ENCODE measurements around the gene INPPL1. TPM values are rescaled to one million over a fixed set of nuclear protein-coding genes. Genes with fewer than 3 reads are reported as not detected.

The INPPL1 gene
- total and polyA plus RNA-seq, 10 donors, result 28.2 to 177 (median 126) TPM

GRCh38 chr11:72274435-72274834, 49.9 kb downstream of the INPPL1 start:
- Histone ChIP-seq H3K9me3 (no peaks in the 10 kb centered on the region), H3K27ac (no peak overlapping the region), H3K4me1 (peaks cover 0 to 5% (median 0%) of the 10 kb centered on the region in 6 donors), H3K4me3 (no peak overlapping the region), H3K27me3 (replicated peaks in 1 of 7) (peaks cover 0 to 8% (median 0%) of the 10 kb centered on the region in 7 donors), H3K36me3 (no peaks in the 10 kb centered on the region)
- intact Hi-C loops (cut with DNase I; ENCODE audit: low total_unique reads), result no loop called here
- DNase-seq, result no peak
- 60 to 93% (median 71%) methylated on average over 6 of the region's 6 CpGs for WGBS, 5 donors
- no peak for TF ChIP-seq POLR2AphosphoS5 (IDR thresholded peaks at IDR 0.05)
- TF ChIP-seq CTCF (IDR thresholded peaks at IDR 0.05 in 8 of 11, conservative IDR thresholded peaks at IDR 0.05 in 3 of 11), result no peak
- no peak for TF ChIP-seq POLR2A (IDR thresholded peaks at IDR 0.05)

- no peaks in the 10 kb centered on the region for H3K4me1 ChIP-seq
- intact Hi-C loops (cut with DNase I; ENCODE audit: low total_unique reads), result no loop called here
- H3K36me3 ChIP-seq, result no peaks in the 10 kb centered on the region
- TF ChIP-seq POLR2A (IDR thresholded peaks at IDR 0.05), result no peak
- TF ChIP-seq CTCF (IDR thresholded peaks at IDR 0.05 in 8 of 11, conservative IDR thresholded peaks at IDR 0.05 in 3 of 11), result no peak
- no peak for TF ChIP-seq POLR2AphosphoS5 (IDR thresholded peaks at IDR 0.05)
- no peak overlapping the region for H3K4me3 ChIP-seq
- H3K9me3 ChIP-seq, result no peaks in the 10 kb centered on the region
- no peak for DNase-seq
- peaks cover 0 to 20% (median 0%) of the 10 kb centered on the region in 7 donors for H3K27me3 ChIP-seq (replicated peaks in 1 of 7)
- H3K27ac ChIP-seq, result no peak overlapping the region
Observed at GRCh38 chr11:72278905-72279304, 54.3 kb downstream of the INPPL1 start.

GRCh38 chr11:72280037-72280436, 55.5 kb downstream of the INPPL1 start:
- intact Hi-C loops (cut with DNase I; ENCODE audit: low total_unique reads), result no loop called here
- Histone ChIP-seq H3K4me1 (no peaks in the 10 kb centered on the region), H3K4me3 (no peak overlapping the region), H3K27me3 (replicated peaks in 1 of 7) (peaks cover 0 to 29% (median 0%) of the 10 kb centered on the region in 7 donors), H3K27ac (no peak overlapping the region), H3K36me3 (no peaks in the 10 kb centered on the region), H3K9me3 (no peaks in the 10 kb centered on the region)
- no peak for TF ChIP-seq POLR2AphosphoS5 (IDR thresholded peaks at IDR 0.05)
- TF ChIP-seq POLR2A (IDR thresholded peaks at IDR 0.05), result no peak
- TF ChIP-seq CTCF (IDR thresholded peaks at IDR 0.05 in 8 of 11, conservative IDR thresholded peaks at IDR 0.05 in 3 of 11), result no peak
- no peak for DNase-seq
- 86 to 96% (median 90%) methylated on average over 12 of the region's 12 CpGs for whole genome bisulfite sequencing, 5 donors

- no peaks in the 10 kb centered on the region for H3K9me3 ChIP-seq
- WGBS, 5 donors, result 92 to 96% (median 94%) methylated on average over 24 of the region's 24 CpGs
- H3K27me3 ChIP-seq (replicated peaks in 1 of 7), result peaks cover 0 to 32% (median 0%) of the 10 kb centered on the region in 7 donors
- no peak for DNase-seq
- no peak overlapping the region for H3K27ac ChIP-seq
- H3K36me3 ChIP-seq, result no peaks in the 10 kb centered on the region
- intact Hi-C loops (cut with DNase I; ENCODE audit: low total_unique reads), result no loop called here
- TF ChIP-seq CTCF (IDR thresholded peaks at IDR 0.05 in 8 of 11, conservative IDR thresholded peaks at IDR 0.05 in 3 of 11) (no peak), POLR2AphosphoS5 (IDR thresholded peaks at IDR 0.05) (no peak), POLR2A (IDR thresholded peaks at IDR 0.05) (no peak)
- H3K4me1 ChIP-seq, result no peaks in the 10 kb centered on the region
- no peak overlapping the region for H3K4me3 ChIP-seq
Observed at GRCh38 chr11:72280726-72281315, 56.3 kb downstream of the INPPL1 start.
